HG02623 (cell line): Measurements from ENCODE around the gene PDE7B.

Source experiments
- ATAC-seq: cut with Tn5 transposase; IDR thresholded peaks from one replicate; pipeline ENCODE4 v1.9.1; 2021; ENCODE audit warnings: moderate library complexity; ENCODE audit not compliant: unreplicated experiment

The PDE7B gene

DNA sequence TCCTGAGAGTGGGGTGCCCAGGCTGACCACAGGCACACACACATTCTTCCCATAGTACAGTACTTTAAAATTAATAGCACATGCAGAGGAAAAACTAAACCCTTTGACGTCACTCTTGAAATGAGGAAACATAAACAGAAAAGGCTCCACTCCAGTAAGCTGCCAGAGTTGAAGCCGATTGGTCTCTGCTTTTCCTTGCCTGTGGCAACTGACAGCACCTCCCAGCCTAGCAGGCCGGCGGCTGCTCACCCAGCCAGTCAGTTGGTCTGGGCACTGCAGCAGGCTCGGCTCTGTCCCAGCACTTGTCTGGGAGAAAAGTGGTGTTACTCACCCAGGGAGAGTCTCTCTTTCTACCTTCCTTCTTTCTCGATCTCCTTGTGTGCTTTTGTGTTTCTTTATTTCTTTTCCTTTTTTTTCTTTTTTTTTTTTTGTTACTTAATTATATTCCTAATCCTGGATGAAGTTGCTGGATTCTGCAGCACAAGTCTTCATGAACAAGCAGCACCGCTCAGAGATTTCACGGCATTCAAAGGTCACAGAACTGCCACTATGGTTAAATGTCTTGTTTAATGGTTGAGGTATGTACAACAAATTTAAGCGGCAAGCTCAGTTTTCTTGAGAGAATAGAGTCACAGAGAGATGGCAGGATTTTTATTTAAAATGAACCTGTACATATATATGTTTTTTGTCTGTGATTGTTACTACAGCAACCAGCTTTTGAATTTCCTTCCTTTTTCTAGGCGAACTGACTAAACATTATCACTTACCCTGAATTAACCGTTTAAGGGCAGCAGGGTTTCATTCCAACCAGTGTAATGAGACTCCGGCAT lies at the start of gene PDE7B:
TSS of gene PDE7B (plus strand) at position 260 of the 830 bp plus-strand sequence.
- peak; percentile 95 for ATAC-seq

DNA sequence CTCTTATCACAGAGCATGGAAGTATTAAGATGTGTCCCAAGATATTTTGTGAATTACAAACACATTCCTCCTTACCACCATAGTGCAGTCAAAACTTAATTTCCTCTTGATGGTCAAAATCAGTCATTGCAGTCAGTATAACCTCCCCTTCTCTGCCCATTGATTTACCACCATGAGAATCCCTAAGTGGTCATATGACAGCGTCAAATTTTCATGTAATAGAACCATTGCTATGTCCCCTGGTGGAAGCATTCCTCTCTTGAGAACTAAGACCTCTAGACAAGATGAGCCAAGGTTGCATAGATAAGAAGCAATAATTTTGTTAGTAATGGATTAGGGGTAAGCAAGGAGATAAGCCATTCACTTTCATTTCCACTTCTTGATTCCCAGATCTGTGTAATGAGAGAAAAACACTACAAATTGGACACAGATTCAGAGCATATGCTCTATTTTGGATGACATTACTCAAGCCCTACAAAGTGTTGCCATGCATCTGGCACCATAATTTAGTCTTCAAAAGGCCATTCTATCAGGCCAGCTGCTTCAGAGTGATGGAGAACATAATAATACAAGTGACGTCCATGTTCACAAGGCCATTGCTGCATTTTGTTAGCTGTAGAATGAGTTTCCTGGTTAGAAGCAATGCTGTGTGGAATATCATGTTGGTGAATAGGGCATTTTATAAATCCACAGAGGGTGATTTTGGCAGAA lies 49.6 kb upstream of the PDE7B start:
- ATAC-seq, result no peak

DNA sequence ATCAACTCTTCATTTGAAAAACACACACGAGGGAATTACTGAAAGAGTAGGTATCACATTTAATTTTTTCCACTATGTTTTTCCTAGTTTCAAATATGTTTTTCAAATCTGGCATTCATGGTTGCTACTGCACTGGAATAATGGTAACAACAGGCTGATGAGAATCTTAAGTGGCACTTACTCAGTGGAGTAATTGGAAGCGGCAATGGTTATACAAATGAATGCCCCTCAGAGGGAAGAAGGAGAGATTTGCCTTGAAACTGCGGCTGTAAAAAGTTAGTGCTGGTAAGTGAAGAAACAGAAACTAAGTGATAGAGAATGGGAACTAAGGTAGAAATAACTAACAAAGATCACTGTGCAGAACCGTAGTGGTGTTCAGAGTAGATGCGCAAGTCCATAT lies 41.0 kb upstream of the PDE7B start:
- no peak for ATAC-seq

DNA sequence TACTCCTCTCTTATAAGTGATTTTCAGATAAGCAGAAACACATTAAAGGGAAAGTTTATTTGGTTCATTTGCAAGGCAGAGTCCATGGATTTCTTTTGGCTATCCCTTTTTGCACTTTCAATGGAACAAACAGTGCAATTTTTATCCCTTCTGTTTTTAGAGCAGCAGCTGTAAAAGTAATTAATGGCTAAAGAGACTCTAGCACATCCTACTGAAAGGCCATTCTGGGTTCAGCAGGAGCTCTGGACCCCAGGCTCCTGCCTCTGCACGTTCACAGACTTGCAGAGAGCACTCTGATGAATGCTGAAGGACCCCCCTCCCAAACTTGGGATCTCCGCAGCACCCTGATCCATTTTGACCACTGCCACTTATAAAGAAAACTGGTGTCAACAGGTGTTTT lies 40.3 kb upstream of the PDE7B start:
- ATAC-seq, result no peak

- no peak for ATAC-seq
These were observed 39.6 kb upstream of the PDE7B start for GRCh38 chr6:135811644-135812526.

DNA sequence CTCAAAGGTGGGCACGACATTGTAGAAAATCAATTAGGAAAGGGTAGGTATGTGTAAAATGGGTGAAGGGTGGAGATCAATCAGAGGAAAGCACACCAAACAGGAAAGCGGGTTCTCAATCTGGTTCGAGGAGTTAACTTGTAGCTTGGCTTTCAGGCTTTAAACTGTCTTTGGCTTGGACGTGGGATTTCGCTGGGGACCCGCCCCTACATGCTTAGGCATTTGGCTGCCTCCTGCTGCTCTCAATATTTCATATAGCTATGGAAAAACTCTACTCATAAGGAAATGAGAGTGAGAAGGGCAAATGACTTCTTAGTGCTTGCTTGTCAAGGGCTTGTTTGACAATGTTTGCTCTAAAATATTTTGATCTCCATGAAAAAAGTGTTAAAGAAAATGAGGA lies 38.1 kb upstream of the PDE7B start:
- ATAC-seq, result no peak

DNA sequence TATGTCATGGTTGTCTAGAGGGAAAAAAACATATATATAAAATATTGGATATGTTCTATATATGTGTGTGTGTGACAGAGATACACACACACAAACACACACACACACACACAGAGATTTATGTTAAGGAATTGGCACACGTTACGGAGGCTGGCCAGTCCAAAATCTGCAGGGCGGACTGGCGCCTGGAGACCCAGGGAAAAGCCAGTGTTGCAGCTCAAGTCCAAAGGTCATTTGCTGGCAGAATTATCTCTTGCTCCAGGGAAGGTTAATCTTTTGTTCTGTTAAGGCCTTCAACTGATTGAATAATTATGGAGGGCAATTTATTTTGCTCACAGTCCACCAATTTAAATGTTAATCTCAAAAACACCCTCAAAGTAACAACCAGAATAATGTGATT lies 37.5 kb upstream of the PDE7B start:
- no peak for ATAC-seq

GRCh38 chr6:135815216-135815615 lies 36.3 kb upstream of the PDE7B start:
- no peak for ATAC-seq

GRCh38 chr6:135817035-135817434 lies 34.5 kb upstream of the PDE7B start:
- no peak for ATAC-seq

DNA sequence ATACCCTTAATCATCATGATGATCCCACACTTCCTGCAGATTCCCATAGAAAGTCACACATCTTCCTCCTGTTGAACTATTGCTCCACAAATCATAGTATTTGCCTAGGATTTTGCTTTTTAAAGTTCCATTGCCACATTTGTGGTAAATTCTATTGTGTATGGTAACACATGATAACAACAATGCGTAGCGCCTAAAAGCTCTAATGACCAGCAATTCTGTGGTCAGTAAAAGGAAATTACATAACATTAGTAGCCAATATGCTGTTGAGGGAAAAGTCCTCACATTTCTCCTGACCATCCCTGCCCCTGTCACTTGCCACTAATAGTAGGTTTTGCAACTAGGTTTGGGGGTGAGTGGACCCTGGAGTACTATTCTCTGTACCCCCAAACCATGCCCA lies 31.8 kb upstream of the PDE7B start:
- ATAC-seq, result no peak

DNA sequence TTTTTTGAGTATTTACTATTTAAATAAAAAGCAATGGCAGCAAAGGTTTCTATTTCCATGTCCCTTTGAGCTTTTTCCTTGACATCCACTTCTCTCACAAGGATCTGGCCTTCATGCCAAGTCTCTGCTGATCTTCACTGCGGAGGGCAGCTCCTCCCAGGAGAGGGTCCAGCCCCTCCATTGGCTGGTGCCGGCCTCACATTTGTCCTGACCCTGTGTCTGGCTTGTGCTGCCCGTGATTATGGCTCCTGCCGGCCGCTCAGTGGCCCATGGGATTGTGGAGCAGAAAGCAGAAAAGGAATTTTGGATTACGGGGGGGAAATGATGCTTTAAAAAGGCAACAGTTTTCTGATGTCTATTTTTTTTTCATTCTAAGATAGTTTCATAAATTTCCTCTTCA lies 31.2 kb upstream of the PDE7B start:
- ATAC-seq, result no peak

DNA sequence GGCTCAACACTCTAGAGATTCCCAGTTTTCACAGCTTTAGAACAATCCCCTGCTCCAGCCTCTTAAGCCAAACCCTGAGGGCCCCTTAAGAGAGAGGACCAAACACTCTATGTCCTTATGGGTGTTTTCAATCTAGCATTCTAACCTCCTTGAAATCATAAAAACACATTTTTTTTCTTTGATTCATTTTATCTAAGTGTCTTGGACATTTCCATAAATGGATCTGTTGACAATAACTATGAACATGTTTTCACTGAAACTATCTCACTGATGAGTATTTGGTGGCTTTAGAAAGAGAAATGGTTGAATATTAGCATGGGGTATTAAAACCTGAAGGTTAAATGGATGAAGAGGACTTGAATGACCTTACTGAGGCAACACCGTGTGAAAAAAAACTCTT lies 27.6 kb upstream of the PDE7B start:
- ATAC-seq, result no peak

GRCh38 chr6:135826236-135826804 lies 25.2 kb upstream of the PDE7B start:
- no peak for ATAC-seq

DNA sequence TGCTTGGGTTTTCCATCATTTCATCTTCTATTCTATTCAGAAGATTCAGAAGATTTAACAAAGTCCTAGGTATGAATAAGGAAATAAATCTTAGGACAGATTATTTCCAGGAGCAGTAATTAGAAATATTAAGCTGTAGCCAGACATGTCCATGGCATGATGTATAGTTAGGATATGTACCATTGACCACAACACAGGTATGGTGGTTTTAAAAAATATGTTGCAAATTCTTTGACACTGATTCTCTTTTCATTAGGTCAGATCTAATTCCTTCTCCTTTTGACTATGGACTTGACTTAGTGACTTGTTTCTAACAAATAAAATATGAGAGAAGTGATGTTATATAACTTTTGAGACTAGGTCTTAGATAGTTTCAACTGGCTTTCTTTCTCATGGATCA lies 23.5 kb upstream of the PDE7B start:
- no peak for ATAC-seq

GRCh38 chr6:135830452-135830881 lies 21.0 kb upstream of the PDE7B start:
- ATAC-seq, result no peak

- ATAC-seq, result no peak
These were observed 20.5 kb upstream of the PDE7B start for GRCh38 chr6:135831016-135831415.

- no peak for ATAC-seq
These were observed 19.3 kb upstream of the PDE7B start for GRCh38 chr6:135832166-135832565.

- ATAC-seq, result no peak
These were observed 17.7 kb upstream of the PDE7B start for GRCh38 chr6:135833771-135834170.

GRCh38 chr6:135837735-135838449 lies 13.6 kb upstream of the PDE7B start:
- ATAC-seq, result no peak

DNA sequence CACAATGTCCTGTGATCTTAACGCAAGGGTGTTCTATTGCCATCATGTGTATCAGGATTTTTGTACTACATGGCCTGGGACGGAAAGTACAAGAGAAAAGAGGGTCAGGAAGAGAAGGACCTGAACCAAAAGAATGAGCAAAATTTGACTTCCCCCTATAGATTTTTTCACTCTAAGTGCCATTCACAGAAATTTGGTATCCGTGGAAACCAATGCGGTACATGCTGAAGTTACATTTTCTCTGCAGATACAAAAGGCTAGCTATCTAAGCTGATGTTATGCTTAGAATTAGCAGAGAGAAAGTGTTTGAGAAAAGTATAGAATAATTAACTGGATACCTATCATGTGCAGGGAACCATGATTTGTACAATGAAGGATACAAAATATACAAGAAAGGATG lies 12.4 kb upstream of the PDE7B start:
- no peak for ATAC-seq
